K562 (cell line): Measurements from ENCODE around the gene SCYL1. TPM values are rescaled to one million over a fixed set of nuclear protein-coding genes. Genes with fewer than 3 reads are reported as not detected.
A peak's percentile ranks its signal among the peaks of the same experiment; 100 is the strongest.

Experiments
- ATF1 ChIP-seq, 2 experiments: fragments of 450-650 bp in 1 of 2; IDR thresholded peaks; 2 replicates each; pipeline ENCODE4 v1.6.1; 2016; ENCODE audit warnings: missing compliant biosample characterization in 1 of 2, missing genetic modification characterization in 1 of 2
- ATF4 ChIP-seq: fragments of 450-650 bp; formaldehyde crosslinking; IDR thresholded peaks from 2 replicates; pipeline ENCODE4 v1.4.0; 2022; ENCODE audit warnings: mild to moderate bottlenecking, moderate library complexity
- CHAMP1 ChIP-seq: fragments of 450-650 bp; IDR thresholded peaks from 2 replicates; pipeline ENCODE4 v1.6.1; 2016; ENCODE audit warnings: mild to moderate bottlenecking
- CTCFL ChIP-seq: IDR thresholded peaks from 2 replicates; pipeline ENCODE4 v1.6.1; 2011; ENCODE audit warnings: borderline replicate concordance, low read depth, mild to moderate bottlenecking, moderate library complexity, low read length; ENCODE audit not compliant: insufficient read depth, poor library complexity, severe bottlenecking
- ELF2 ChIP-seq: fragments of 250-450 bp; sonication (Bioruptor Pico); IDR thresholded peaks from 2 replicates; pipeline ENCODE4 v1.5.0; 2021; ENCODE audit warnings: mild to moderate bottlenecking
- FOS ChIP-seq: IDR thresholded peaks from 3 replicates; pipeline ENCODE4 v1.6.1; 2011; ENCODE audit not compliant: insufficient read length; ENCODE audit errors: extremely low read depth
- HMG20A ChIP-seq: fragments of 450-650 bp; formaldehyde crosslinking; conservative IDR thresholded peaks from 2 replicates; pipeline ENCODE4 v1.4.0; 2020; ENCODE audit warnings: mild to moderate bottlenecking, mixed read lengths
- HMGXB4 ChIP-seq: sonication (generic); formaldehyde crosslinking; IDR thresholded peaks from 2 replicates; pipeline ENCODE4 v1.8.1; 2023; ENCODE audit warnings: mild to moderate bottlenecking, missing genetic modification reagents
- NFATC3 ChIP-seq: fragments of 450-650 bp; IDR thresholded peaks from 2 replicates; pipeline ENCODE4 v1.6.1; 2017; ENCODE audit warnings: mild to moderate bottlenecking
- RREB1 ChIP-seq: fragments of 250-450 bp; sonication (Bioruptor Pico); IDR thresholded peaks from 2 replicates; pipeline ENCODE4 v1.4.0; 2020
- SAFB2 ChIP-seq: fragments of 200-400 bp; formaldehyde crosslinking; IDR thresholded peaks from 2 replicates; pipeline ENCODE4 v1.6.1; 2018; ENCODE audit warnings: borderline replicate concordance, low read length, low read depth, moderate library complexity; ENCODE audit not compliant: severe bottlenecking
- SIN3A ChIP-seq, 2 experiments: fragments of 150-350 bp in 1 of 2; IDR thresholded peaks; 2 replicates each; pipeline ENCODE4 v1.6.1; 2011 to 2016; ENCODE audit warnings: borderline replicate concordance in 2 of 2, low read depth in 2 of 2, low read length in 2 of 2, mild to moderate bottlenecking in 2 of 2, moderate library complexity in 2 of 2; ENCODE audit not compliant: control insufficient read depth in 1 of 2
- ZEB2 ChIP-seq: fragments of 450-650 bp; IDR thresholded peaks from 2 replicates; pipeline ENCODE4 v1.6.1; 2016
- polyA plus RNA-seq, 8 experiments: library from polyadenylated mRNA; depleted of rRNA in 4 of 8; stranded (reverse) in 5 of 8; unstranded in 3 of 8; fragments of >200 nt; fragmentation: Nextera tagmentation in 2 of 8; fragmentation: Illumina TruSeq in 1 of 8; extraction: Ambion mirVana in 2 of 8; extraction: Trizol in 1 of 8; gene quantifications; 2 replicates each; pipeline versions ENCODE4 v1.2.1 to v1.2.3, GENCODE V29; 2011 to 2014; ENCODE audit warnings: inconsistent platforms in 1 of 8, missing spikeins in 1 of 8
- total RNA-seq, 7 experiments: library from RNA; depleted of rRNA in 6 of 7; stranded (reverse); fragments of >200 nt in 6 of 7; fragmentation: Illumina TruSeq in 2 of 7; extraction: Trizol in 2 of 7; gene quantifications; 2 replicates each; pipeline versions ENCODE4 v1.2.1 to v1.2.3, GENCODE V29; 2011 to 2021; ENCODE audit warnings: low replicate concordance in 1 of 7

The SCYL1 gene
- total and polyA plus RNA-seq, 9 of the 15 experiments (the other 6 are each of a cell fraction or from before 2014, with no cell fraction given), result 1.9 to 145 (median 57.6) TPM

GRCh38 chr11:65503949-65504673 is 20.8 kb upstream of the SCYL1 start (continued):
- TF ChIP-seq HMGXB4 (CRISPR knock-in tag) (no peak), RREB1 (CRISPR knock-in tag) (no peak), ZEB2 (no peak), SIN3A (IDR thresholded peaks at IDR 0.05; ENCODE audit: borderline replicate concordance in 2 of 2, control insufficient read depth in 1 of 2, low read depth in 2 of 2, low read length in 2 of 2) (peak; percentile 59 to 94; a peak in 2 of 4 replicates), ELF2 (CRISPR knock-in tag) (peak; percentile 50), ATF1 (CRISPR knock-in tag; IDR thresholded peaks at IDR 0.05) (no peak), ATF1 (tag; IDR thresholded peaks at IDR 0.05) (no peak), SAFB2 (no peak), NFATC3 (peak; percentile 48; the same call in 1 of the 2 replicates), FOS (no peak), ATF4 (peak; percentile 76), CHAMP1 (no peak), CTCFL (no peak), HMG20A (CRISPR knock-in tag) (0 out of 2 replicates have a peak, but pooled peaks have one; percentile 4)
